Ovary (tissue), 1 donor: ENCODE results near the gene FKBP9.
"Not testable (repeated sequence)": the region's sequence is repeated elsewhere in the genome, so short reads cannot be mapped to it uniquely, and the experiment has no call there.

ENCODE experiments used
- EP300 ChIP-seq: sonication (generic); formaldehyde crosslinking; IDR thresholded peaks from one replicate; pipeline ENCODE4 v1.6.1; 2017; ENCODE audit warnings: antibody characterized with exemption
- POLR2A ChIP-seq: fragments of 450-650 bp; IDR thresholded peaks from one replicate; pipeline ENCODE4 v1.6.1; 2017; ENCODE audit warnings: antibody characterized with exemption, mild to moderate bottlenecking, moderate library complexity

- not testable (repeated sequence) for TF ChIP-seq EP300, POLR2A
Measured at GRCh38 chr7:32916994-32917393, 40.2 kb upstream of the FKBP9 start.
